OCI-LY7 (cell line): ENCODE data around the gene KRTAP10-10. TPM values are rescaled to one million over a fixed set of nuclear protein-coding genes. Genes with fewer than 3 reads are reported as not detected.

Experiments used
- small RNA-seq: library from RNA; depleted of rRNA; stranded (forward); fragments of <200 nt; gene quantifications from one replicate; pipeline ENCODE3, GENCODE V24; 2014
- total RNA-seq, 2 experiments: library from RNA; depleted of rRNA in 1 of 2; stranded (reverse); fragments of >200 nt in 1 of 2; shearing (Covaris generic) in 1 of 2; gene quantifications; 2 replicates each; pipeline ENCODE4 v1.2.3, GENCODE V29; 2014 to 2022

The KRTAP10-10 gene
- total RNA-seq, 2 experiments from 2014 or later, result not detected

Small RNA genes lying within 50 kb of the gene (small RNA-seq; reads per million reads assigned to genes)
- gene KRTAP12-6P, result not detected

Other genes starting within 250 kb of the KRTAP10-10 start
- gene LRRC3, start 181.8 kb upstream of the KRTAP10-10 start, total RNA-seq (2014; rRNA removed; shearing (Covaris generic)), result not detected in 2 replicates
- not detected in 2 replicates for gene LRRC3, start 181.8 kb upstream of the KRTAP10-10 start, total RNA-seq (2022)
- gene KRTAP10-1, start 97.2 kb upstream of the KRTAP10-10 start, total RNA-seq (2014; rRNA removed; shearing (Covaris generic)), result 0.13 TPM in 1 of 2 replicates, not detected in the other
- gene KRTAP10-1, start 97.2 kb upstream of the KRTAP10-10 start, total RNA-seq (2022), result not detected in 2 replicates
- gene KRTAP10-2, start 85.9 kb upstream of the KRTAP10-10 start, total RNA-seq (2014; rRNA removed; shearing (Covaris generic)), result not detected in 2 replicates
- not detected in 2 replicates for gene KRTAP10-2, start 85.9 kb upstream of the KRTAP10-10 start, total RNA-seq (2022)
- gene KRTAP10-3, start 78.6 kb upstream of the KRTAP10-10 start, total RNA-seq (2014; rRNA removed; shearing (Covaris generic)), result not detected in 2 replicates
- not detected in 2 replicates for gene KRTAP10-3, start 78.6 kb upstream of the KRTAP10-10 start, total RNA-seq (2022)
- gene KRTAP10-4, start 63.6 kb upstream of the KRTAP10-10 start, total RNA-seq (2014; rRNA removed; shearing (Covaris generic)), result not detected in 2 replicates
- gene KRTAP10-4, start 63.6 kb upstream of the KRTAP10-10 start, total RNA-seq (2022), result not detected in 2 replicates
- gene KRTAP10-5, start 56.8 kb upstream of the KRTAP10-10 start, total RNA-seq (2014; rRNA removed; shearing (Covaris generic)), result not detected in 2 replicates
- gene KRTAP10-5, start 56.8 kb upstream of the KRTAP10-10 start, total RNA-seq (2022), result not detected in 2 replicates
- not detected in 2 replicates for gene KRTAP10-6, start 44.9 kb upstream of the KRTAP10-10 start, total RNA-seq (2014; rRNA removed; shearing (Covaris generic))
- not detected in 2 replicates for gene KRTAP10-6, start 44.9 kb upstream of the KRTAP10-10 start, total RNA-seq (2022)
- gene KRTAP10-7, start 36.8 kb upstream of the KRTAP10-10 start, total RNA-seq (2014; rRNA removed; shearing (Covaris generic)), result not detected in 2 replicates
- not detected in 2 replicates for gene KRTAP10-7, start 36.8 kb upstream of the KRTAP10-10 start, total RNA-seq (2022)
- not detected in 2 replicates for gene KRTAP10-8, start 25.3 kb upstream of the KRTAP10-10 start, total RNA-seq (2014; rRNA removed; shearing (Covaris generic))
- not detected in 2 replicates for gene KRTAP10-8, start 25.3 kb upstream of the KRTAP10-10 start, total RNA-seq (2022)
- gene KRTAP10-9, start 10.3 kb upstream of the KRTAP10-10 start, total RNA-seq (2014; rRNA removed; shearing (Covaris generic)), result not detected in 2 replicates
- not detected in 2 replicates for gene KRTAP10-9, start 10.3 kb upstream of the KRTAP10-10 start, total RNA-seq (2022)
- not detected in 2 replicates for gene KRTAP10-11, start 9.1 kb downstream of the KRTAP10-10 start, total RNA-seq (2014; rRNA removed; shearing (Covaris generic))
- gene KRTAP10-11, start 9.1 kb downstream of the KRTAP10-10 start, total RNA-seq (2022), result not detected in 2 replicates
- not detected in 2 replicates for gene KRTAP12-4, start 17.3 kb downstream of the KRTAP10-10 start, total RNA-seq (2014; rRNA removed; shearing (Covaris generic))
- gene KRTAP12-4, start 17.3 kb downstream of the KRTAP10-10 start, total RNA-seq (2022), result not detected in 2 replicates
- not detected in 2 replicates for gene KRTAP12-3, start 20.6 kb downstream of the KRTAP10-10 start, total RNA-seq (2014; rRNA removed; shearing (Covaris generic))
- gene KRTAP12-3, start 20.6 kb downstream of the KRTAP10-10 start, total RNA-seq (2022), result not detected in 2 replicates
- gene KRTAP12-2, start 29.6 kb downstream of the KRTAP10-10 start, total RNA-seq (2014; rRNA removed; shearing (Covaris generic)), result not detected in 2 replicates
- not detected in 2 replicates for gene KRTAP12-2, start 29.6 kb downstream of the KRTAP10-10 start, total RNA-seq (2022)
- gene KRTAP12-1, start 44.8 kb downstream of the KRTAP10-10 start, total RNA-seq (2014; rRNA removed; shearing (Covaris generic)), result not detected in 2 replicates
- gene KRTAP12-1, start 44.8 kb downstream of the KRTAP10-10 start, total RNA-seq (2022), result not detected in 2 replicates
- gene KRTAP10-12, start 59.8 kb downstream of the KRTAP10-10 start, total RNA-seq (2014; rRNA removed; shearing (Covaris generic)), result not detected in 2 replicates
- not detected in 2 replicates for gene KRTAP10-12, start 59.8 kb downstream of the KRTAP10-10 start, total RNA-seq (2022)
- not detected in 2 replicates for gene TSPEAR, start 74.2 kb downstream of the KRTAP10-10 start, total RNA-seq (2014; rRNA removed; shearing (Covaris generic))
- not detected in 2 replicates for gene TSPEAR, start 74.2 kb downstream of the KRTAP10-10 start, total RNA-seq (2022)
- 104 and 121 TPM in 2 replicates for gene UBE2G2, start 164.5 kb downstream of the KRTAP10-10 start, total RNA-seq (2014; rRNA removed; shearing (Covaris generic))
- 137 and 141 TPM in 2 replicates for gene UBE2G2, start 164.5 kb downstream of the KRTAP10-10 start, total RNA-seq (2022)
- gene SUMO3, start 180.7 kb downstream of the KRTAP10-10 start, total RNA-seq (2014; rRNA removed; shearing (Covaris generic)), result 59.5 and 60.3 TPM in 2 replicates
- 85.5 and 94.6 TPM in 2 replicates for gene SUMO3, start 180.7 kb downstream of the KRTAP10-10 start, total RNA-seq (2022)
- gene PTTG1IP, start 236.3 kb downstream of the KRTAP10-10 start, total RNA-seq (2014; rRNA removed; shearing (Covaris generic)), result 38.3 and 38.9 TPM in 2 replicates
- gene PTTG1IP, start 236.3 kb downstream of the KRTAP10-10 start, total RNA-seq (2022), result 56.3 and 58.1 TPM in 2 replicates